GM10248 (cell line): ENCODE results near the gene SRGAP2.
"Not testable (repeated sequence)": the region's sequence is repeated elsewhere in the genome, so short reads cannot be mapped to it uniquely, and the experiment has no call there.

ENCODE experiments used
- CTCF ChIA-PET: fragments of 300-600 bp; sonication (Branson Sonifier 250); formaldehyde crosslinking; extraction: SDS; loops from one replicate; lab custom pipeline; 2021; ENCODE audit warnings: antibody characterized with exemption; lab: Yijun Ruan, JAX
- POLR2A ChIA-PET: fragments of 350-650 bp; sonication (Branson Sonifier 250); formaldehyde crosslinking; extraction: SDS; loops from one replicate; lab custom pipeline; 2020; ENCODE audit warnings: antibody characterized with exemption; lab: Yijun Ruan, JAX
- DNase-seq: peaks from one replicate; pipeline ENCODE4 v3.0.0; 2012; ENCODE audit errors: extremely low spot score

Gene SRGAP2

GRCh38 chr1:206203364-206204158 lies at the start of gene SRGAP2:
Gene SRGAP2, plus strand, starts transcription at chr1:206203541. Its CDS starts 2,430 bp downstream, at chr1:206205971.
- DNase-seq, CTCF ChIA-PET, POLR2A ChIA-PET: not testable (repeated sequence)

- CTCF ChIA-PET, POLR2A ChIA-PET, DNase-seq: not testable (repeated sequence)
Measured at GRCh38 chr1:206167350-206168029, 35.9 kb upstream of the SRGAP2 start.

- DNase-seq, POLR2A ChIA-PET, CTCF ChIA-PET: not testable (repeated sequence)
Measured at GRCh38 chr1:206169794-206170193, 33.5 kb upstream of the SRGAP2 start.

- POLR2A ChIA-PET, DNase-seq, CTCF ChIA-PET: not testable (repeated sequence)
Measured at GRCh38 chr1:206173110-206173719, 30.1 kb upstream of the SRGAP2 start.

GRCh38 chr1:206174182-206174868 lies 29.0 kb upstream of the SRGAP2 start:
- CTCF ChIA-PET, DNase-seq, POLR2A ChIA-PET: not testable (repeated sequence)

GRCh38 chr1:206175459-206176113 lies 27.8 kb upstream of the SRGAP2 start:
- CTCF ChIA-PET, DNase-seq, POLR2A ChIA-PET: not testable (repeated sequence)

GRCh38 chr1:206176114-206176502 lies 27.2 kb upstream of the SRGAP2 start:
- DNase-seq, POLR2A ChIA-PET, CTCF ChIA-PET: not testable (repeated sequence)

- DNase-seq, POLR2A ChIA-PET, CTCF ChIA-PET: not testable (repeated sequence)
Measured at GRCh38 chr1:206178061-206178989, 25.0 kb upstream of the SRGAP2 start.

- DNase-seq, CTCF ChIA-PET, POLR2A ChIA-PET: not testable (repeated sequence)
Measured at GRCh38 chr1:206179666-206180065, 23.7 kb upstream of the SRGAP2 start.

GRCh38 chr1:206182368-206183317 lies 20.7 kb upstream of the SRGAP2 start:
- DNase-seq, CTCF ChIA-PET, POLR2A ChIA-PET: not testable (repeated sequence)

- CTCF ChIA-PET, POLR2A ChIA-PET, DNase-seq: not testable (repeated sequence)
Measured at GRCh38 chr1:206183788-206184187, 19.6 kb upstream of the SRGAP2 start.

GRCh38 chr1:206185778-206186177 lies 17.6 kb upstream of the SRGAP2 start:
- POLR2A ChIA-PET, CTCF ChIA-PET: not testable (repeated sequence)

GRCh38 chr1:206186826-206187225 lies 16.5 kb upstream of the SRGAP2 start:
- POLR2A ChIA-PET, CTCF ChIA-PET, DNase-seq: not testable (repeated sequence)

More at GRCh38 chr1:206185778-206186177, 17.6 kb upstream of the SRGAP2 start:
- not testable (repeated sequence) for DNase-seq

- DNase-seq, CTCF ChIA-PET, POLR2A ChIA-PET: not testable (repeated sequence)
Measured at GRCh38 chr1:206195182-206195581, 8.2 kb upstream of the SRGAP2 start.

GRCh38 chr1:206196748-206197424 lies 6.5 kb upstream of the SRGAP2 start:
- CTCF ChIA-PET, POLR2A ChIA-PET, DNase-seq: not testable (repeated sequence)
